ENCODE data around the gene SESN2. TPM values are rescaled to one million over a fixed set of nuclear protein-coding genes. Genes with fewer than 3 reads are reported as not detected.

SESN2 gene
- total and polyA plus RNA-seq, 9 donors = 2.6 to 5.0 (median 3.6) TPM

DNA sequence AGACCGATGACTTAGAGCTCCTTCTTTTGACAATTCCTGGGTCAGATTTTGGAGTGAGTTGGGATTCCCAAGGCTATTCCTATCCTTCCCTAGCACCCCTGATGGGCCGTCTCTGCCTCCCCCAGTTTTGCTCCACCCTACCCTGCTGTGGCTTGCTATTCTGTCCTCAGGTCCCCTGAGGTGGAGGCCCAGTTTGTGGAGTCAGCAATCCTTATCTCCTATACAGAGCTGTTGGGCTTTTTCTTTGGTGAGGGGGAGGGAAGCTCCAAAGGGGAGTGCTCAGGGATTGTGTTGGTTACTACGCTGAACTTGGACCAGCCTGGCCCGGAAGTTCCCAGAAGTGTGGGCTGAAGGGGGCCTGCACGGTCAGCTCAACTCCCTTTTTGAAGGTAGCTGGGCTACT, 7.6 kb downstream of the SESN2 start:
- WGBS (ENCODE audit: insufficient coverage) = 17% methylated on average over 1 of the region's 5 CpGs
- Histone ChIP-seq H3K27me3 (ENCODE audit: control insufficient read depth, insufficient read depth, low read length) (peaks cover 2% of the 10 kb centered on the region), H3K4me1 (ENCODE audit: control insufficient read depth, insufficient read depth, low read length) (no peaks in the 10 kb centered on the region), H3K36me3 (ENCODE audit: control insufficient read depth, insufficient read depth, low read length) (peaks cover 3% of the 10 kb centered on the region), H3K9me3 (replicated peaks; ENCODE audit: control insufficient read depth, low read depth, low read length) (no peaks in the 10 kb centered on the region), H3K4me3 (ENCODE audit: low read length) (no peak overlapping the region), H3K27ac (ENCODE audit: low read length) (no peak overlapping the region)
- DNase-seq = no peak

DNA sequence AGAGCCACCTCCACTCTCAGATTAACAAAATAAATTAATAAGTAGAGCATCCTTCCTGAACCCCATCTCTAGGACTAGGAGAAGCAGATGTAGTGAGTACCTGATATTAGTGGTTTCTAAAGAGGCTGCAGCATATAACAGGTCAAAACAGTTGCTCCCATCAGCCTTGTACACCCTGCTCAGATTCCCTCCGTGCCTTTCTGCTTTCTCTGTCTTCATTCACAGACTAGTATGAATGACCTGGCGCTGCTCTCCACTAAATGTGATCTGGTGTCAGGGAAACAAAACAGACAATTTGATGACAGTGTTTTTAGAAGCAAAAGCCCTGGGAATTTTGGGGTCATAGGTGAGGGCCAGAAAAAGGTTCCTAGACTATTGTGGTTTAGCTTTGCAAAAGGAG, 8.3 kb downstream of the SESN2 start:
- DNase-seq = no peak
- 44% methylated on average over 2 of the region's 2 CpGs for WGBS (ENCODE audit: insufficient coverage)
- Histone ChIP-seq H3K36me3 (ENCODE audit: control insufficient read depth, insufficient read depth, low read length) (peaks cover 3% of the 10 kb centered on the region), H3K27me3 (ENCODE audit: control insufficient read depth, insufficient read depth, low read length) (no peaks in the 10 kb centered on the region), H3K27ac (ENCODE audit: low read length) (no peak overlapping the region), H3K4me1 (ENCODE audit: control insufficient read depth, insufficient read depth, low read length) (no peaks in the 10 kb centered on the region), H3K4me3 (ENCODE audit: low read length) (no peak overlapping the region), H3K9me3 (replicated peaks; ENCODE audit: control insufficient read depth, low read depth, low read length) (no peaks in the 10 kb centered on the region)

DNA sequence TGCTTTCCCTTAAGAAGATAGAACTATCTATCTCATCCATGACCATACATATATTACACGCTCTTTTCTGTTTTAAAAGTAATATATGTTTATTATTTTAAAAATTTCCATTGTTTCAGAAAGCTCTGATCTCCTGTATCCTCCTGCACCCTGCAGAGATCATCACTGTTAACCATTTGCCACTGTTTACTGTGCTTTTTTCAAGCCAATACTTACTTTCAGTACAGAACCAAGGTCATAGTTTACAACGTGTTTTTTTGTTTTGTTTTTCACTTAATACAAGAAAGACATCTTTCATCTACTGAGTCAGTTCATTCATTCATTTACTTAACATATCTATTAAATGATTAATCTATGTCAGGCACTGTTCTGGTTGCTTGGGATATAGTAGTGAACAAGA, 10.2 kb downstream of the SESN2 start:
- no CpG with 5 or more reads among the region's 2 CpGs for WGBS (ENCODE audit: insufficient coverage)
- DNase-seq = no peak
- Histone ChIP-seq H3K36me3 (ENCODE audit: control insufficient read depth, insufficient read depth, low read length) (peaks cover 12% of the 10 kb centered on the region), H3K9me3 (replicated peaks; ENCODE audit: control insufficient read depth, low read depth, low read length) (no peaks in the 10 kb centered on the region), H3K4me3 (ENCODE audit: low read length) (no peak overlapping the region), H3K4me1 (ENCODE audit: control insufficient read depth, insufficient read depth, low read length) (no peaks in the 10 kb centered on the region), H3K27ac (ENCODE audit: low read length) (no peak overlapping the region), H3K27me3 (ENCODE audit: control insufficient read depth, insufficient read depth, low read length) (no peaks in the 10 kb centered on the region)

DNA sequence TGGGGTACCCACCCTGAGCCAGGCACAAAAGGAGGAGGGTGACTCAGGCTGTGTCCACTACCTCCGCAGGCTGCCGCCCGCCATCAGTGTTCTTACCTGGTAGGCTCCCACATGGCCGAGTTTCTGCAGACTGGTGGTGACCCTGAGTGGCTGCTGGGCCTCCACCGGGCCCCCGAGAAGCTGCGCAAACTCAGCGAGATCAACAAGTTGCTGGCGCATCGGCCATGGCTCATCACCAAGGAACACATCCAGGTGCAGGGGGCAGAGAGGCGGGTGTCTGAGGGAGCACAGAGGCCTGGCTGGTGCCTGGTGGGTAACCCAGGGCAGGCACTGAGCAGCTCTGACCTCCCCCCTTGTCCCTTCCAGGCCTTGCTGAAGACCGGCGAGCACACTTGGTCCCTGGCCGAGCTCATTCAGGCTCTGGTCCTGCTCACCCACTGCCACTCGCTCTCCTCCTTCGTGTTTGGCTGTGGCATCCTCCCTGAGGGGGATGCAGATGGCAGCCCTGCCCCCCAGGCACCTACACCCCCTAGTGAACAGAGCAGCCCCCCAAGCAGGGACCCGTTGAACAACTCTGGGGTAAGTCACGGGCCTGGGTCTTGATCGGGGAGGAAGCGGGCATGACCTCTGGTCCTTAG, 13.0 kb downstream of the SESN2 start:
- Histone ChIP-seq H3K36me3 (ENCODE audit: control insufficient read depth, insufficient read depth, low read length) (peaks cover 16% of the 10 kb centered on the region), H3K27ac (ENCODE audit: low read length) (no peak overlapping the region), H3K9me3 (replicated peaks; ENCODE audit: control insufficient read depth, low read depth, low read length) (no peaks in the 10 kb centered on the region), H3K4me3 (ENCODE audit: low read length) (no peak overlapping the region), H3K4me1 (ENCODE audit: control insufficient read depth, insufficient read depth, low read length) (no peaks in the 10 kb centered on the region), H3K27me3 (ENCODE audit: control insufficient read depth, insufficient read depth, low read length) (no peaks in the 10 kb centered on the region)
- 92% methylated on average over 12 of the region's 20 CpGs for WGBS (ENCODE audit: insufficient coverage)
- no peak for DNase-seq

DNA sequence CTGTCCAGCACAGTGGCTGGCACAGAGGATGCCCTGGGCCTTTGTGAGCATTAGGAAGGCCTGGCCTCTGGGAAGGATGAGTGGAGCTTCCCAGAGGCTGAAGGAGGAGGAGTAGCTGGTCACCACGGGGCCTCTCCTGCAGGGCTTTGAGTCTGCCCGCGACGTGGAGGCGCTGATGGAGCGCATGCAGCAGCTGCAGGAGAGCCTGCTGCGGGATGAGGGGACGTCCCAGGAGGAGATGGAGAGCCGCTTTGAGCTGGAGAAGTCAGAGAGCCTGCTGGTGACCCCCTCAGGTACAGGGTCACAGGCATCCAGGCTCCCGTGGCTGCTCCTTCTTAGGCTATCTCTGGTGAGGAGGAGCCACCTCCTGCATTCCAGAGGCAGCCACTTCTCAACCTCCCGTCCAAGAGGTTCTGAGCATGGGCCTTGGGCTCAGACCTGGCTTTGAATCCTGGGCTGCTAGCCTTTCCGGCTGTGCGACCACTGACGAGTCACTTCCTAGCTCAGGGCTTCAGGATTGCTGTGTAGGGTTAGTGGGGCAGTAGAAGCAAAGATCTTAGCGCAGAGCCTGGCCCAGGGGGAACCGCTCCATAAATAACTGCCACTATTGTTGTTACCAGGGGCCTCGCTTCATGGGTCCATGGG, 14.0 kb downstream of the SESN2 start:
- no peak for DNase-seq
- Histone ChIP-seq H3K36me3 (ENCODE audit: control insufficient read depth, insufficient read depth, low read length) (peaks cover 19% of the 10 kb centered on the region), H3K27ac (ENCODE audit: low read length) (no peak overlapping the region), H3K4me1 (ENCODE audit: control insufficient read depth, insufficient read depth, low read length) (no peaks in the 10 kb centered on the region), H3K27me3 (ENCODE audit: control insufficient read depth, insufficient read depth, low read length) (no peaks in the 10 kb centered on the region), H3K4me3 (ENCODE audit: low read length) (no peak overlapping the region), H3K9me3 (replicated peaks; ENCODE audit: control insufficient read depth, low read depth, low read length) (no peaks in the 10 kb centered on the region)
- 81% methylated on average over 16 of the region's 17 CpGs for WGBS (ENCODE audit: insufficient coverage)

DNA sequence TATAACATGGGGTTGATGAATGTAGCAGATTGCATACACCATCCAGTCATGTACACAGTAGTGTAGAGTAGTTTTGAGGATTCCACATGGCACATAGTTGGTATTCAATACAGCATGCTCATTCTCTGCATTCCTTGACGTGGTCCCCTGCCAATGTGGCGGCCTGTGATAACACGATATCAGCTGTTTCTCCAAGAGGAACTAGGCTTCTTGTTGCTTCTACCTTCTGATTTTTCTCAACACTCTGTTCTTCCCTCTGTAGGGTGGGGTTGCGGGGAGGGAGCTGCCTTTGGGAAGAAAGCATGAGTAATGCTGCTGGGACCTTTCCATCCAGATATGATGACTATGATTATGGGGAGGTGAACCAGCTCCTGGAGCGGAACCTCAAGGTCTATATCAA, 19.4 kb downstream of the SESN2 start:
- WGBS (ENCODE audit: insufficient coverage) = 100% methylated on average over 1 of the region's 5 CpGs
- no peak for DNase-seq
- H3K36me3 ChIP-seq (ENCODE audit: control insufficient read depth, insufficient read depth, low read length) = peaks cover 32% of the 10 kb centered on the region
- H3K27ac ChIP-seq (ENCODE audit: low read length) = no peak overlapping the region
- H3K4me3 ChIP-seq (ENCODE audit: low read length) = no peak overlapping the region
- no peaks in the 10 kb centered on the region for H3K27me3 ChIP-seq (ENCODE audit: control insufficient read depth, insufficient read depth, low read length)
- H3K9me3 ChIP-seq (replicated peaks; ENCODE audit: control insufficient read depth, low read depth, low read length) = no peaks in the 10 kb centered on the region
- H3K4me1 ChIP-seq (ENCODE audit: control insufficient read depth, insufficient read depth, low read length) = no peaks in the 10 kb centered on the region

DNA sequence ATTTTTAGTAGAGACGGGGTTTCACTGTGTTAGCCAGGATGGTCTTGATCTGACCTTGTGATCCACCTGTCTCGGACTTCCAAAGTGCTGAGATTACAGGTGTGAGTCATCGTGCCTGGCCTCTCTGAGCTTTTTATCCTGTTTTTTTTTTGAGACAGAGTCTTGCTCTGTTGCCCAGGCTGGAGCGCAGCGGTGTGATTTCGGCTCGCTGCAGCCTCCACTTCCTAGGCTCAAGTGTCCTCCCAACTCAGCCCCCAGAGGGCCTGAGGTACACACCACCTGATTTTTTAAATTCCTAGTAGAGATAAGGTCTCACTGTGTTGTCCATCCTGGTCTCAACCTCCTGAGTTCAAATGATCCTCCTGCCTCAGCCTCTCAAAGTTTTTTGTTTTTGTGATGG, 20.4 kb downstream of the SESN2 start:
- Histone ChIP-seq H3K36me3 (ENCODE audit: control insufficient read depth, insufficient read depth, low read length) (peaks cover 26% of the 10 kb centered on the region), H3K27me3 (ENCODE audit: control insufficient read depth, insufficient read depth, low read length) (no peaks in the 10 kb centered on the region), H3K4me1 (ENCODE audit: control insufficient read depth, insufficient read depth, low read length) (no peaks in the 10 kb centered on the region), H3K4me3 (ENCODE audit: low read length) (no peak overlapping the region), H3K9me3 (replicated peaks; ENCODE audit: control insufficient read depth, low read depth, low read length) (no peaks in the 10 kb centered on the region), H3K27ac (ENCODE audit: low read length) (no peak overlapping the region)
- DNase-seq = no peak
- 90% methylated on average over 3 of the region's 7 CpGs for WGBS (ENCODE audit: insufficient coverage)

DNA sequence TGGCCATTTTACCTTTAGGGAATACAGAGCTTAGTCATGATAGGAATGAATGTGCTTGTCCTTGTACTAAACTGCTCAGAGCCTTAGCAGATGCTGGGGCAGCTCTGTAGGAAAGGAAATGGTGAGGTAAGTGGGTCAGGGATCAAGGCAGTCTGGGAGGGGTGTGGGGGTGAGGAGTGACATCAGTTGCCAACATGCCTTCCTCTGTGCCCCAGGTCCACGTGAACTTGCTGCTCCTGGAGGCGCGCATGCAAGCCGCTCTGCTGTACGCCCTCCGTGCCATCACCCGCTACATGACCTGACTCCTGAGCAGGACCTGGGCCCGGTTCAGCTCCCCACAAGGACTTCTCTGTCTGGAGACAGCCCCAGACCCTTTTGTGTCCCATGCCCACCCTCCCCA, 21.2 kb downstream of the SESN2 start:
- no peaks in the 10 kb centered on the region for H3K4me1 ChIP-seq (ENCODE audit: control insufficient read depth, insufficient read depth, low read length)
- no peaks in the 10 kb centered on the region for H3K27me3 ChIP-seq (ENCODE audit: control insufficient read depth, insufficient read depth, low read length)
- H3K27ac ChIP-seq (ENCODE audit: low read length) = no peak overlapping the region
- H3K36me3 ChIP-seq (ENCODE audit: control insufficient read depth, insufficient read depth, low read length) = peaks cover 24% of the 10 kb centered on the region
- DNase-seq = no peak
- WGBS (ENCODE audit: insufficient coverage) = 90% methylated on average over 8 of the region's 8 CpGs
- H3K9me3 ChIP-seq (replicated peaks; ENCODE audit: control insufficient read depth, low read depth, low read length) = no peaks in the 10 kb centered on the region
- no peak overlapping the region for H3K4me3 ChIP-seq (ENCODE audit: low read length)

DNA sequence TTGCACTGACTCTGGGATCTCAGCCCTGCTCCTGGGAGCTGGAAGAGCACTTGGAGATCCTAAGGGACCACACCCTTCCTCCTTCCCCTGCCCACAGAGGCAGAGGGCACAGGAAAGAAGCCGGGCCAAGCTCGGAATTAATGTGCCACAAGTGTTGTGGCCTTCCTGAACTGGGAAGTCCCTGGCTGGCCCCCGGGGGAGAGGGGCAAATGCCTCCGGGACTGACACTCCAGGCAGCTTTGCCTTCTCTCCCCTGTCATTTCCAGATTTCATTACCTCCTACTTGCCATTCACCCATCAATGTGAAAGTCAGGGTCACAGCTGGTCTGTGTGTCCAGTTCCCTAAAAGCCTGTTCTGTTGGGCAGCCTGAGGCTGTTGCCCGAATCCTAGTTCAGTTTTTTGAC, 21.7 kb downstream of the SESN2 start:
- 88% methylated on average over 3 of the region's 5 CpGs for WGBS (ENCODE audit: insufficient coverage)
- Histone ChIP-seq H3K9me3 (replicated peaks; ENCODE audit: control insufficient read depth, low read depth, low read length) (no peaks in the 10 kb centered on the region), H3K27me3 (ENCODE audit: control insufficient read depth, insufficient read depth, low read length) (no peaks in the 10 kb centered on the region), H3K4me1 (ENCODE audit: control insufficient read depth, insufficient read depth, low read length) (no peaks in the 10 kb centered on the region), H3K4me3 (ENCODE audit: low read length) (no peak overlapping the region), H3K36me3 (ENCODE audit: control insufficient read depth, insufficient read depth, low read length) (peaks cover 24% of the 10 kb centered on the region), H3K27ac (ENCODE audit: low read length) (no peak overlapping the region)
- peak; percentile 16 for DNase-seq

DNA sequence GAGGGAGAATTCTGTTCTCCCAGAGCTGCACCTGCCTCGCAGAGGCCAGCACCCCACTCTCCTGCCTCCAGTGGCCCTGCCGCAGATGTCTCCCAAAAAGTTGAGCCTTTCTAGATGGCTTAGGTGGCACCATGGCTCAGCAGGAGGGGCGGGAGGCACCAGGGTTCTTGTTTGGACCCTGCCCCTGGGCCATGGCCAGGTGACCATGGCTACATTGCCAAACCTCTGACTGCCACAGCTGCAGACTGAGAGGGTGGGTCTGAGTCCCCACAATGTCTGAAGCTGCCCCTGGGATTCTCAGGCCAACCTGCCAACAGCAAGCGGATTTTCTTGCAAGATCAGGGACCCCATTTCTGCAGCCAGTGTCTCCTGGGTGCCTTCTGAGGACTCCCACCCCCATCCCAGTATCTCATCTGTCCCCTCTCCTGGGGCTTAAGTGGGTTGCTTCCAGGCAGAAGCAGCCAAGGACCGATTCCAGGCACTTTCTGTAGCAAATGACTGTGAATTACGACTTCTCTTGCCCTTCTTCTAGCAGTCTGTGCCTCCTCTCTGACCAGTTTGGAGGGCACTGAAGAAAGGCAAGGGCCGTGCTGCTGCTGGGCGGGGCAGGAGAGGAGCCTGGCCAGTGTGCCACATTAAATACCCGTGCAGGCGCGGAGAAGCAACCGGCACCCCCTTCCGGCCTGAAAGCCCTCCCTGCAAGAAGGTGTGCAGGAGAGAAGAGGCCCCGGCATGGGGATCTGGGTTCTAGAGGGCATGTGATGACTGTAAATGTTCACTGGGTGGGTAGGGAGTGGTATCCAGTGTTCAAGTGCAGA, 22.5 kb downstream of the SESN2 start:
- H3K4me1 ChIP-seq (ENCODE audit: control insufficient read depth, insufficient read depth, low read length) = no peaks in the 10 kb centered on the region
- H3K36me3 ChIP-seq (ENCODE audit: control insufficient read depth, insufficient read depth, low read length) = peaks cover 24% of the 10 kb centered on the region
- no peak overlapping the region for H3K4me3 ChIP-seq (ENCODE audit: low read length)
- no peak overlapping the region for H3K27ac ChIP-seq (ENCODE audit: low read length)
- no peak for DNase-seq
- WGBS (ENCODE audit: insufficient coverage) = 81% methylated on average over 11 of the region's 14 CpGs
- H3K27me3 ChIP-seq (ENCODE audit: control insufficient read depth, insufficient read depth, low read length) = no peaks in the 10 kb centered on the region
- H3K9me3 ChIP-seq (replicated peaks; ENCODE audit: control insufficient read depth, low read depth, low read length) = no peaks in the 10 kb centered on the region

Measured in muscle of leg (tissue), 11 donors.